SIG-M5 (cell line): ENCODE measurements around the gene CHST1.

ENCODE experiments used
- DNase-seq: peaks from one replicate; lab custom pipeline; 2025; lab: John Stamatoyannopoulos, UW

CHST1 gene

GRCh38 chr11:45659818-45660160, 5.6 kb downstream of the CHST1 start:
- no peak for DNase-seq

- no peak for DNase-seq
Observed at GRCh38 chr11:45659031-45659817, 6.2 kb downstream of the CHST1 start.

DNA sequence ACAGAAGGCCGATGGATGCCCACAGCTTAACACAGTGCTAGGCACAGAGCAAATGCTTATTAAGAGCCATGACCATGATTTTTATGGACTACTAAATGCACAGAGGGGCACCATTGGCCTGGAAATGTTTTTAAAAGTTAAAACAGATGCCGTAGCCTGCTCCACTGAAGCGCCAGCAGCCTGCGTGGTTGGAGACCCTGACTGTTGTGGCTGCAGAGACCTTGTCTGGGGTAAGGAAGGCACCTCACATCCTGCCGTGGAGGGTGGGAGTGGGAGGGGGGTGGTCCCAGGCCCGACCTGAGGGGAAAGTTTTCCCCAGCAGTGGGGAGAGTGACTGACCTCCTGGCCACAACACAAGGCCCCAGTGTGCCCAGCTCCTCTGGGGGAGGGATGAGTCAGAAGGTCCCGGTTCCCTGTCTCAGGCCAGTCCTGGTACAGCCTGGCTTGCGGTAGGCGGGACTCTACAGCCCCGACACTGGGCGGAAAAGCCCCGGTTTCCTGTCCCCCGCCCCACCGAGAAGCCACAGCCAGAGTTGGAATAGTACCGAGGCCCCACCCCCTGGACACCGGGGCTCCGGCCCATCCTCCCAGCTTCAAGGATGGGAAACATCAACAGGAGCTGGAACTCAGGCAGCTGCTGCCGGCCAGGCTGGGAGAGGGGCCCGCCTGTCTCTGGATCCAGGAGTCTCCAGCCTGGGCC, 7.0 kb downstream of the CHST1 start:
- no peak for DNase-seq

DNA sequence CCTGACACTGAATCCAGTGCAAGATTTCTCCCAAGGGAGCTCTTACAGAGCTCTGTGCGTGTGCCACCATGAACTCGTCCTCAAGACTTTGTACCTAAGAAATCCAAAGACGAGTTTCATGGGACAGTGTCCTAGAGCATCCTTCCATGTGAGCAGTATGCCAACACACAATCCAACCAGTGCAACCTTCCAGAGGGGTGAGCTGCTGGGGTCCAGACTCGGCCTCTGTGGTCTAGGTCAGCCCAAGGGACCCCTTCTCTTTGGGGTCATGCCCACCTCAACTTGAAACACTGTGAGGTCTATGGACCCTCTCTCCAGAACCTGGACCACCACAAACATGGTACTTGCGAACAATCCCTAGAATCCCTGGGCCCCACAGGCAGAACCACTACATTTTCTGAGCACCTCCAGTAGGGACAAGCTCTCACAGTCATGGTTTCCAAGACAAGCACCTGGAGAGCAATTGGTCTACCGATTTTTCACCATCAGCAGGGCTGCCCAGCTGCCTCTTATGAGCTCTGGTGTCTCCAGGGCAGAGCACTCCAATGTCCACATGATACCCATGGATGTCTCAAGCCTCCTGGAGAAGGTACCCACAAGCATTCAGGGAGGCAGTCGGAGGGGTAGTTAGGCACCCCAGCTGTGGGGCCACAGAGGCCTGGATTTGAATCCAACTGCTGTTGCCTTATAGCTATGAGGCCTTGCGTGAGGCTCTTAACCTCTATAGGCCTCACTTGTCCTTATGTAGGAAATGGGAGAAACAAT, 7.7 kb downstream of the CHST1 start:
- DNase-seq, result no peak

GRCh38 chr11:45655831-45656230, 9.6 kb downstream of the CHST1 start:
- DNase-seq, result no peak

- DNase-seq, result no peak
Observed at GRCh38 chr11:45655347-45655756, 10.1 kb downstream of the CHST1 start.

GRCh38 chr11:45655012-45655283, 10.5 kb downstream of the CHST1 start:
- no peak for DNase-seq

GRCh38 chr11:45654231-45655011, 11.0 kb downstream of the CHST1 start:
- DNase-seq, result no peak

DNA sequence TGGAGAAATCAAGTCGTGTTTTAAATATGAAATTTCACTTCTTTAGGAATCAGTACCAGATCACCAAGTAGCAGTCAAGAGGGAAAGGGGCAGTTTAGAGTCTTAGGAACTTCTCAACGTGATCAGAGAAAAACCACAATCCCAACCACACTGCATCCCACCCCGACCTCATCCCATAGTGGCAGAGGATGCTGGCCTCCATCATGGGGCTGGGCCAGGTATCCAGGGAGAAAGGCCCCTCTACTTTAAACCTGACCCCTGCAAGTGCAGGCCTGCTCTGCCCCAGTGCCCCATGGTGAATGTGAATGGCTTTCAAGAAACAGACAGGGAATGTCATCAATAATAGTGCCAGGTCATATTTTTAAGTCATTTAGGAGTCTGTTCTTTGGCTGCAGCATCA, 12.1 kb downstream of the CHST1 start:
- no peak for DNase-seq

DNA sequence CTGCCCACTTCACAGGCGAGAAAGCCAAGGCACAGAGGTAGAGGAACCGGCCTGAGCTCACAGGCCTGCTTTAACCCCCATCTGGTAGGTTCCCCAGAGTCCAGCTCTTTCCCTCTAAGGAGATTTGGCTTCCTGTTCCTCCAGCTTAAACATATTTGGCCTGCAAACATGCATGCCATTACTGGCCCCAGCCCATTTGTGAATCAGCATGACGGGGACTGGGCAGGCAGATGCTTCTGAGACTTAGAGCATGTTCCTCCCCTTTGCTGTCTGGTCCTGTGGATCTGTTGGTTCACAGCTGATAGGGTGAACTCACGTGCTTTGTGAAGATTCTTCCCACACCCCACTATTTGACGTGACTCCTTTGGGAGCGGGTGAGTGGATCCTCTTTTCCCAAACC, 12.6 kb downstream of the CHST1 start:
- no peak for DNase-seq

- DNase-seq, result no peak
Observed at GRCh38 chr11:45651841-45652749, 13.3 kb downstream of the CHST1 start.

GRCh38 chr11:45651156-45651555, 14.3 kb downstream of the CHST1 start:
- DNase-seq, result no peak

DNA sequence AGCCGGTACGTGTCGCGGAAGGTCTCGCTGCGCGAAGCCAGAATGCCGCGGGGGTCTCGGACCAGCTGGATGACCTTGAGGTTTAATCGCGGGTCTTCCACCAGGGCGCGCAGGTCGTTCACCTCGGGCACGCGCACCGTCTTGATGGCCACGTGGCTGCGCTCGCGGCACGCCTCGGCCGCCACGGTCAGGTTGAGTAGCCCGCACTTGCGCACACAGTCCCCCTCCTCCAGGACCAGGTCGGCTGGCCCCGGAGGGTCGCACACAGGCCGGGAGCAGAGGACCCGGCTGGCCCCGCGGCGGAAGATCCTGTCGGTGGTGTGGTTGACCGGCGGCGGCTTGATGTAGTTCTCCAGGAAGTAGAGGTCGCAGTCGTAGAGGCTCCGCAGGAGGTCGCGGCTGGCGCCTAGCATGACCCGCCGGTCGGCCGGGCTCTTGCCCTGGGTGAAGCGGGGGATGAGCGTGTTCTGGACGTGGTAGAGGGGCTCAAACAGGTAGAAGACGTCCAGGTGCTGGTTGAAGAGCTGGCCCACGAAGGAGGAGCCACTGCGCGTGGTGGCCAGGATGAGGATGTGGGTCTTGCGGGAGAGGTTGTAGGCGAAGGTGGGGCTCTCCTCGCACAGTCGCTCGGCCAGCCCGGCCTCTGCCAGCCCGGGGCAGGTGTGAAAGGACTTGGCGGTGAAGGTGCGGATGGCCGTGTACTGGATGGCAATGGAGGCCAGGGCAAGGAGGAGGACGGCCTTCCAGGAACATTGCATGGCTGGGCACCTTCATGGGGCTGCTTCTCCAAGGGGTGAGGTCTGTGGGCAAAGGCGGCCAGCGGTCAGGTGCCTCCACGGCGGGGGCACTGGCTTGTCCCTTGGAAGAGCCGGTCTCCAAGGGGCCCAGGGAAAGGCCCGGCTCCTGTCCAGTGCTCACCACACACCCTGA, 15.0 kb downstream of the CHST1 start:
- no peak for DNase-seq

GRCh38 chr11:45649544-45650165, 15.8 kb downstream of the CHST1 start:
- no peak for DNase-seq

DNA sequence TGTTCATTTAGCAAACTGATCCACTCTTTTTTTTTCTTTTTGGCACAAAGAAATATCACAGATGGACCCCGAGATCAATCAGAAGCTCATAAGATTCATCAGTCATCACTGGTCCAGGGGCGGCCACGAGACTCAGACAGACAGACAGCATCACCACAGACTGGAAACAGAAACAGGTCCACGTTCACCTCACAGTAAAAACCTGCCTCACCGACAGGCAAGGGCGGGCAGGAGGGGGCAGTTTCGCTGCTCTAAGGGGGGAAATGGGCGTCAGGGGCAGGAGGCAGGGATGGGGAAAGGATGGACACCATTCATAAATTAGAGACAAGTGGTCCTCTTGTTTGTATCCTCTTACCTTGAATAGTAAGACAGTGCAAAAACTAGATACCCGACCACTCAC, 16.5 kb downstream of the CHST1 start:
- DNase-seq, result no peak

DNA sequence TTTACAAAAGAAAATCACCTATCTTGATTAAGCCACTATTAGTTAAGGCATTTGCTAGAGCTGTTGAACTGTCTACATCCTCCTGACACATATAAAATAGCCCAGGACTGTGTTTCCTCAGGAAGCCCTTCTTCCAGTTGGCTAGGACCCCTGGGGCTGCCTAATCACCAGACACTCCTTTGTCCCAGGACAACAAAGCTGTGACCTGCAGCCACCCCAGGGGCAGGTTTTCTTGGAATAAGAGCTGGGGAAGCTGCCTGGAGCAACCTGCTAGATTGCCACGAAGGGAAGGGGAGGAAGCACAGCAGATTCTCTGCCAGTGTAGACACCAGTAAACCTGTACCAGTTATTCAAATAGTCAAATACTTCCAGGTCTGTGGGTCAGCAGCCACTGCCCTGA, 17.6 kb downstream of the CHST1 start:
- no peak for DNase-seq

DNA sequence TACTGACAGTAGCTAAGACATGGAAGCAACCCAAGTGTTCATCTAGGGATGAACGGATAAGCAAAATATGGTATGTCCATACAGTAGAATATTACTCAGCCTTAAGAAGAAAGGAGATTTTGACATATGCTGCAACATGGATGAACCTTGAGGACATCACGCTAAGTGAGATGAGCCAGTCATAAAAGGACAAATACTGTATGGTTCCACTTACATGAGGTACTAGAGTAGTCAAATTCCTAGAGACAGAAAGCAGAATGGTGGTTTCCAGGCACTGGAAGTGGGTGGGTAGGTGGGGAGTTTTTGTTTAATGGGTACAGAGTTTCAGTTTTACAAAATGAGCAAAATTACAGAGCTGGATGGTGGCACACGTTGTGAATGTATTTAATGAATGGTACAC, 18.1 kb downstream of the CHST1 start:
- no peak for DNase-seq

DNA sequence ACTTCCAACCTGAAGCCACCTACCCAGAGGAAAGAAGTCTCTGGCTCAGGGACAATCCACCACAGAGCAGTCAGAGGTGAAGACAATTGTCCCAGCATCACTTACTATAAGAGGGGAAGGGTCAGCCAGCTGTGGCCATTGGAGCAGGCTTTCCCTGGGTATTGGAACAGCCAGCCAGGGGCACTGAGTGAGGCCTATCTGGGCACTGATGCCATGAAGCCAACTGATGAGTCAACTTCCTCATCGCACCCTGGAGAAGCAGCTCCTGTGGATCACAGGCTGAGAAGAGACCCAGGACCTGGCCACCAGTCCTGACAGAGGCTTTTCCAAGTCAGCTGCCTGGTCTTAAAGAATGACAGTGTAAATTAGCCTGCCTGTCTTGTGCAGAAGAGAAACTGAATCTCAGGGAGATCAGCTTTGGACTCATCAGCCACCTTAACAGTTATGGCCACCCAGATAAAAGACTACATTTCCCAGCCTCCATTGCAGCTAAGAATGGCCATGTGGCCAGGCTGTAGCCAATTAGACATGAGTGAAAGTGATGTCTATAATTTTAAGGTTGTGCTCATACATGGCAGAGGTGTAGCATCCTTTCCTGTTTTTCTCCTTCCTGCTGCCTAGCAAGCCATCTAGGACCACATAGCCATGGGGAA, 19.0 kb downstream of the CHST1 start:
- no peak for DNase-seq
